ENCODE measurements around the gene SPARC.

SPARC gene

DNA sequence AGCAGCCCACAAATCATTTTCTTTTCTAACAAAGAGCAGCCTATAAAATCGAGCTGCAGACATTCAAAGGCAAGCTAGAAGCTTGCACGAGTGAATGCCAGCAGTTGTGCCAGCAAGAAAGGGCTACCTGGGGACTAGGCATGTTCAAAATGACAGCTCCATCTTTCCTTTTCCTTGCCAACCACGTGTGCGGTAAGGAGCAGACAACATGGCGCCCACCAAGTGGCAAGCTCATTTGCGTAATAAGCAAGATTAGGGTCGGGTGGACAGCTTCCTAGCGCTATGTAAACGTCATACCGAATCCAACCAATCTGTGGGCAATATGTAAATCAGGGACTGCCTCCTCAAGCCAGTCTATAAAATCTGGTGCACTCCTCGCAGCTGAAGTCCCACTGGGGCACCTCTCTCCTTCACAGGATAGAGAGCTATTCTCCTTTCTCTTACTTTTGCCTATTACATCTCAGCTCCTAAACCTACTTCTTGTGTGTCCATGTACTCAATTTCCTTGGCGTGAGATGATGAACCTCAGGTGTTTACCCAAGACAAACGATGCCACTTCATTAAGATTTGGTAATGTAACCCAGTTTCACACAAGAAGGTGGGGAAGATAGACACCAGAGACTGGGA is 22.5 kb upstream of the SPARC start:
- Histone ChIP-seq H3K27me3 (ENCODE audit: insufficient read depth, poor library complexity, severe bottlenecking) (no peaks in the 10 kb centered on the region), H3K27ac (replicated peaks) (no peak overlapping the region), H3K4me3 (replicated peaks; ENCODE audit: insufficient read depth, low read length) (no peak overlapping the region)
- DNase-seq (ENCODE audit: low read depth in 1 of 2, low spot score in 1 of 2), result no peak
- TF ChIP-seq POLR2AphosphoS5 (IDR thresholded peaks at IDR 0.05; ENCODE audit: low read depth) (no peak), GABPA (IDR thresholded peaks at IDR 0.05; ENCODE audit: low read depth) (no peak), SPI1 (IDR thresholded peaks at IDR 0.05; ENCODE audit: borderline replicate concordance, low read depth) (no peak)
- TF ChIP-seq, protein P1, sequence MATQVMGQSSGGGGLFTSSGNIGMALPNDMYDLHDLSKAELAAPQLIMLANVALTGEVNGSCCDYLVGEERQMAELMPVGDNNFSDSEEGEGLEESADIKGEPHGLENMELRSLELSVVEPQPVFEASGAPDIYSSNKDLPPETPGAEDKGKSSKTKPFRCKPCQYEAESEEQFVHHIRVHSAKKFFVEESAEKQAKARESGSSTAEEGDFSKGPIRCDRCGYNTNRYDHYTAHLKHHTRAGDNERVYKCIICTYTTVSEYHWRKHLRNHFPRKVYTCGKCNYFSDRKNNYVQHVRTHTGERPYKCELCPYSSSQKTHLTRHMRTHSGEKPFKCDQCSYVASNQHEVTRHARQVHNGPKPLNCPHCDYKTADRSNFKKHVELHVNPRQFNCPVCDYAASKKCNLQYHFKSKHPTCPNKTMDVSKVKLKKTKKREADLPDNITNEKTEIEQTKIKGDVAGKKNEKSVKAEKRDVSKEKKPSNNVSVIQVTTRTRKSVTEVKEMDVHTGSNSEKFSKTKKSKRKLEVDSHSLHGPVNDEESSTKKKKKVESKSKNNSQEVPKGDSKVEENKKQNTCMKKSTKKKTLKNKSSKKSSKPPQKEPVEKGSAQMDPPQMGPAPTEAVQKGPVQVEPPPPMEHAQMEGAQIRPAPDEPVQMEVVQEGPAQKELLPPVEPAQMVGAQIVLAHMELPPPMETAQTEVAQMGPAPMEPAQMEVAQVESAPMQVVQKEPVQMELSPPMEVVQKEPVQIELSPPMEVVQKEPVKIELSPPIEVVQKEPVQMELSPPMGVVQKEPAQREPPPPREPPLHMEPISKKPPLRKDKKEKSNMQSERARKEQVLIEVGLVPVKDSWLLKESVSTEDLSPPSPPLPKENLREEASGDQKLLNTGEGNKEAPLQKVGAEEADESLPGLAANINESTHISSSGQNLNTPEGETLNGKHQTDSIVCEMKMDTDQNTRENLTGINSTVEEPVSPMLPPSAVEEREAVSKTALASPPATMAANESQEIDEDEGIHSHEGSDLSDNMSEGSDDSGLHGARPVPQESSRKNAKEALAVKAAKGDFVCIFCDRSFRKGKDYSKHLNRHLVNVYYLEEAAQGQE (IDR thresholded peaks at IDR 0.05; ENCODE audit: insufficient replicate concordance, low read depth), result no peak
- TF ChIP-seq, protein P2, sequence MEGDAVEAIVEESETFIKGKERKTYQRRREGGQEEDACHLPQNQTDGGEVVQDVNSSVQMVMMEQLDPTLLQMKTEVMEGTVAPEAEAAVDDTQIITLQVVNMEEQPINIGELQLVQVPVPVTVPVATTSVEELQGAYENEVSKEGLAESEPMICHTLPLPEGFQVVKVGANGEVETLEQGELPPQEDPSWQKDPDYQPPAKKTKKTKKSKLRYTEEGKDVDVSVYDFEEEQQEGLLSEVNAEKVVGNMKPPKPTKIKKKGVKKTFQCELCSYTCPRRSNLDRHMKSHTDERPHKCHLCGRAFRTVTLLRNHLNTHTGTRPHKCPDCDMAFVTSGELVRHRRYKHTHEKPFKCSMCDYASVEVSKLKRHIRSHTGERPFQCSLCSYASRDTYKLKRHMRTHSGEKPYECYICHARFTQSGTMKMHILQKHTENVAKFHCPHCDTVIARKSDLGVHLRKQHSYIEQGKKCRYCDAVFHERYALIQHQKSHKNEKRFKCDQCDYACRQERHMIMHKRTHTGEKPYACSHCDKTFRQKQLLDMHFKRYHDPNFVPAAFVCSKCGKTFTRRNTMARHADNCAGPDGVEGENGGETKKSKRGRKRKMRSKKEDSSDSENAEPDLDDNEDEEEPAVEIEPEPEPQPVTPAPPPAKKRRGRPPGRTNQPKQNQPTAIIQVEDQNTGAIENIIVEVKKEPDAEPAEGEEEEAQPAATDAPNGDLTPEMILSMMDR (IDR thresholded peaks at IDR 0.05; ENCODE audit: insufficient read depth, low read length), result no peak

DNA sequence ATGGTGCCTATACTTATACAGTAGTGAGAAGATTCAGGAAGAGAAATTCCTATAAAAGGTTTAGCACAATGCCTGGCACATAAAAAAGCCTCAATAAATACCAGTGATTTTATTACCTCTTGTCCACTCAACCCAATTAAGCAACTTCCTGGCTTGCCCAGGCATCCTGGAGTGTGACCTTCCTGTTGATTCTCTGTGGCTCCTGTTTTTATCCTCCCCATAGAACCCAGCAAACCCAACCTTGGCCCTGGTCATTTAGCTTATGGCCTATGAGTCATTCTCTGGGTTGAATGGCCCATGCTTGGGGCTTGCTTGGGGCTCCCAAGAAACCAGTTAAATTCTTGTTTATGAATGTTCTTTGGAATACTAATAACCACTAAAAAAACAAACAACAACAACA is 21.4 kb upstream of the SPARC start:
- Histone ChIP-seq H3K27ac (replicated peaks) (no peak overlapping the region), H3K4me3 (replicated peaks; ENCODE audit: insufficient read depth, low read length) (no peak overlapping the region), H3K27me3 (ENCODE audit: insufficient read depth, poor library complexity, severe bottlenecking) (no peaks in the 10 kb centered on the region)
- DNase-seq (ENCODE audit: low read depth in 1 of 2, low spot score in 1 of 2), result no peak
- no peak for TF ChIP-seq POLR2AphosphoS5 (IDR thresholded peaks at IDR 0.05; ENCODE audit: low read depth)

GRCh38 chr5:151707567-151707966 is 20.9 kb upstream of the SPARC start:
- no peak for TF ChIP-seq GABPA (IDR thresholded peaks at IDR 0.05; ENCODE audit: low read depth)
- no peak for TF ChIP-seq SPI1 (IDR thresholded peaks at IDR 0.05; ENCODE audit: borderline replicate concordance, low read depth)
- TF ChIP-seq, protein P2 (IDR thresholded peaks at IDR 0.05; ENCODE audit: insufficient read depth, low read length), result no peak
- no peak for TF ChIP-seq POLR2AphosphoS5 (IDR thresholded peaks at IDR 0.05; ENCODE audit: low read depth)
- TF ChIP-seq, protein P1 (IDR thresholded peaks at IDR 0.05; ENCODE audit: insufficient replicate concordance, low read depth), result no peak
- Histone ChIP-seq H3K27me3 (ENCODE audit: insufficient read depth, poor library complexity, severe bottlenecking) (no peaks in the 10 kb centered on the region), H3K4me3 (replicated peaks; ENCODE audit: insufficient read depth, low read length) (no peak overlapping the region), H3K27ac (replicated peaks) (no peak overlapping the region)
- DNase-seq (ENCODE audit: low read depth in 1 of 2, low spot score in 1 of 2), result no peak

DNA sequence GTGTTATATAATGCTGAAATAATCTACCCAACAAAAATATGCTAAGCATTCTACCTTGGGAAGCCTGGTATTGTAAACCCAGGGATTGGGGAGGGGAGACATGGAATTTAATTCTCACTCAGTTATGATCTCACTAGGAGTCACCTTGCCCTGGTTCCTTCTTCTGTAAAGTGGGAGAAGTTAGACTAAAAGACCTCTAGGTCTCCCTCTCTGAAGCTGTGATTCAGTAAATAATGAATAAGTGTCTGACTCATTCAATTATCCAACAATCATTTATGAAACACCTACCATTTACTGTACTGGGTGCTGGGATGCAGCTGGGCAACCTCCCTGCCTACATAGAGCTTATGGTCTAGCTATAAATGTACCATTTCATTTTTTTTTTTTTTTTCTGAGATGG is 20.2 kb upstream of the SPARC start:
- no peak for TF ChIP-seq POLR2AphosphoS5 (IDR thresholded peaks at IDR 0.05; ENCODE audit: low read depth)
- TF ChIP-seq, protein P1 (IDR thresholded peaks at IDR 0.05; ENCODE audit: insufficient replicate concordance, low read depth), result no peak
- TF ChIP-seq SPI1 (IDR thresholded peaks at IDR 0.05; ENCODE audit: borderline replicate concordance, low read depth), result no peak
- TF ChIP-seq, protein P2 (IDR thresholded peaks at IDR 0.05; ENCODE audit: insufficient read depth, low read length), result no peak
- no peak for TF ChIP-seq GABPA (IDR thresholded peaks at IDR 0.05; ENCODE audit: low read depth)
- Histone ChIP-seq H3K4me3 (replicated peaks; ENCODE audit: insufficient read depth, low read length) (no peak overlapping the region), H3K27me3 (ENCODE audit: insufficient read depth, poor library complexity, severe bottlenecking) (no peaks in the 10 kb centered on the region)

More for the DNA sequence above, 20.2 kb upstream of the SPARC start:
- no peak for DNase-seq (ENCODE audit: low read depth in 1 of 2, low spot score in 1 of 2)
- H3K27ac ChIP-seq (replicated peaks), result no peak overlapping the region

All from HL-60 (cell line).